ENCODE results near the gene CNTNAP5.

The CNTNAP5 gene

GRCh38 chr2:124713969-124714368, 688.9 kb downstream of the CNTNAP5 start:
- Histone ChIP-seq H3K36me3 (ENCODE audit: control insufficient read depth, low read depth, low read length) (no peaks in the 10 kb centered on the region), H3K9me3 (ENCODE audit: control insufficient read depth, low read depth, low read length) (no peaks in the 10 kb centered on the region), H3K4me3 (ENCODE audit: low read length) (no peak overlapping the region), H3K27me3 (ENCODE audit: control insufficient read depth, insufficient read depth, low read length) (no peaks in the 10 kb centered on the region), H3K4me1 (ENCODE audit: control insufficient read depth, low read depth, low read length) (no peaks in the 10 kb centered on the region), H3K9ac (ENCODE audit: low read length) (no peak overlapping the region), H3K27ac (ENCODE audit: low read length) (no peak overlapping the region)

- H3K4me1 ChIP-seq (ENCODE audit: control insufficient read depth, low read depth, low read length) = no peaks in the 10 kb centered on the region
- no peaks in the 10 kb centered on the region for H3K9me3 ChIP-seq (ENCODE audit: control insufficient read depth, low read depth, low read length)
- H3K36me3 ChIP-seq (ENCODE audit: control insufficient read depth, low read depth, low read length) = no peaks in the 10 kb centered on the region
- H3K27me3 ChIP-seq (ENCODE audit: control insufficient read depth, insufficient read depth, low read length) = no peaks in the 10 kb centered on the region
- H3K9ac ChIP-seq (ENCODE audit: low read length) = no peak overlapping the region
- no peak overlapping the region for H3K27ac ChIP-seq (ENCODE audit: low read length)
- no peak overlapping the region for H3K4me3 ChIP-seq (ENCODE audit: low read length)
Observed at GRCh38 chr2:124725187-124725586, 700.1 kb downstream of the CNTNAP5 start.

- Histone ChIP-seq H3K27ac (ENCODE audit: low read length) (no peak overlapping the region), H3K9me3 (ENCODE audit: control insufficient read depth, low read depth, low read length) (no peaks in the 10 kb centered on the region)
Observed at GRCh38 chr2:124740636-124741035, 715.5 kb downstream of the CNTNAP5 start.

GRCh38 chr2:124753842-124754241, 728.8 kb downstream of the CNTNAP5 start:
- Histone ChIP-seq H3K4me3 (ENCODE audit: low read length) (no peak overlapping the region), H3K36me3 (ENCODE audit: control insufficient read depth, low read depth, low read length) (no peaks in the 10 kb centered on the region), H3K27ac (ENCODE audit: low read length) (no peak overlapping the region), H3K27me3 (ENCODE audit: control insufficient read depth, insufficient read depth, low read length) (no peaks in the 10 kb centered on the region), H3K9me3 (ENCODE audit: control insufficient read depth, low read depth, low read length) (no peaks in the 10 kb centered on the region), H3K9ac (ENCODE audit: low read length) (no peak overlapping the region), H3K4me1 (ENCODE audit: control insufficient read depth, low read depth, low read length) (no peaks in the 10 kb centered on the region)

More at GRCh38 chr2:124740636-124741035, 715.5 kb downstream of the CNTNAP5 start:
- H3K9ac ChIP-seq (ENCODE audit: low read length) = no peak overlapping the region
- H3K27me3 ChIP-seq (ENCODE audit: control insufficient read depth, insufficient read depth, low read length) = no peaks in the 10 kb centered on the region
- H3K4me1 ChIP-seq (ENCODE audit: control insufficient read depth, low read depth, low read length) = no peaks in the 10 kb centered on the region
- no peaks in the 10 kb centered on the region for H3K36me3 ChIP-seq (ENCODE audit: control insufficient read depth, low read depth, low read length)
- no peak overlapping the region for H3K4me3 ChIP-seq (ENCODE audit: low read length)

GRCh38 chr2:124755386-124755785, 730.3 kb downstream of the CNTNAP5 start:
- no peak overlapping the region for H3K4me3 ChIP-seq (ENCODE audit: low read length)
- no peaks in the 10 kb centered on the region for H3K36me3 ChIP-seq (ENCODE audit: control insufficient read depth, low read depth, low read length)
- no peaks in the 10 kb centered on the region for H3K4me1 ChIP-seq (ENCODE audit: control insufficient read depth, low read depth, low read length)
- no peak overlapping the region for H3K27ac ChIP-seq (ENCODE audit: low read length)
- H3K9ac ChIP-seq (ENCODE audit: low read length) = no peak overlapping the region
- H3K27me3 ChIP-seq (ENCODE audit: control insufficient read depth, insufficient read depth, low read length) = no peaks in the 10 kb centered on the region
- H3K9me3 ChIP-seq (ENCODE audit: control insufficient read depth, low read depth, low read length) = no peaks in the 10 kb centered on the region

- Histone ChIP-seq H3K27me3 (ENCODE audit: control insufficient read depth, insufficient read depth, low read length) (no peaks in the 10 kb centered on the region), H3K36me3 (ENCODE audit: control insufficient read depth, low read depth, low read length) (no peaks in the 10 kb centered on the region), H3K9ac (ENCODE audit: low read length) (no peak overlapping the region), H3K4me3 (ENCODE audit: low read length) (no peak overlapping the region), H3K9me3 (ENCODE audit: control insufficient read depth, low read depth, low read length) (no peaks in the 10 kb centered on the region), H3K4me1 (ENCODE audit: control insufficient read depth, low read depth, low read length) (no peaks in the 10 kb centered on the region), H3K27ac (ENCODE audit: low read length) (no peak overlapping the region)
Observed at GRCh38 chr2:124756048-124756447, 731.0 kb downstream of the CNTNAP5 start.

- Histone ChIP-seq H3K27ac (ENCODE audit: low read length) (no peak overlapping the region), H3K9ac (ENCODE audit: low read length) (no peak overlapping the region), H3K27me3 (ENCODE audit: control insufficient read depth, insufficient read depth, low read length) (no peaks in the 10 kb centered on the region), H3K4me3 (ENCODE audit: low read length) (no peak overlapping the region), H3K9me3 (ENCODE audit: control insufficient read depth, low read depth, low read length) (no peaks in the 10 kb centered on the region), H3K36me3 (ENCODE audit: control insufficient read depth, low read depth, low read length) (no peaks in the 10 kb centered on the region), H3K4me1 (ENCODE audit: control insufficient read depth, low read depth, low read length) (no peaks in the 10 kb centered on the region)
Observed at GRCh38 chr2:124762388-124762787, 737.3 kb downstream of the CNTNAP5 start.

- H3K9me3 ChIP-seq (ENCODE audit: control insufficient read depth, low read depth, low read length) = no peaks in the 10 kb centered on the region
- H3K27me3 ChIP-seq (ENCODE audit: control insufficient read depth, insufficient read depth, low read length) = no peaks in the 10 kb centered on the region
- H3K4me3 ChIP-seq (ENCODE audit: low read length) = no peak overlapping the region
- no peak overlapping the region for H3K27ac ChIP-seq (ENCODE audit: low read length)
- H3K9ac ChIP-seq (ENCODE audit: low read length) = no peak overlapping the region
- H3K36me3 ChIP-seq (ENCODE audit: control insufficient read depth, low read depth, low read length) = no peaks in the 10 kb centered on the region
- no peaks in the 10 kb centered on the region for H3K4me1 ChIP-seq (ENCODE audit: control insufficient read depth, low read depth, low read length)
Observed at GRCh38 chr2:124763611-124764010, 738.5 kb downstream of the CNTNAP5 start.

GRCh38 chr2:124774781-124775180, 749.7 kb downstream of the CNTNAP5 start:
- Histone ChIP-seq H3K9me3 (ENCODE audit: control insufficient read depth, low read depth, low read length) (no peaks in the 10 kb centered on the region), H3K27me3 (ENCODE audit: control insufficient read depth, insufficient read depth, low read length) (no peaks in the 10 kb centered on the region), H3K36me3 (ENCODE audit: control insufficient read depth, low read depth, low read length) (no peaks in the 10 kb centered on the region), H3K9ac (ENCODE audit: low read length) (no peak overlapping the region), H3K27ac (ENCODE audit: low read length) (no peak overlapping the region), H3K4me1 (ENCODE audit: control insufficient read depth, low read depth, low read length) (no peaks in the 10 kb centered on the region), H3K4me3 (ENCODE audit: low read length) (no peak overlapping the region)

GRCh38 chr2:124776332-124776731, 751.2 kb downstream of the CNTNAP5 start:
- H3K9ac ChIP-seq (ENCODE audit: low read length) = no peak overlapping the region
- H3K27ac ChIP-seq (ENCODE audit: low read length) = no peak overlapping the region
- no peaks in the 10 kb centered on the region for H3K36me3 ChIP-seq (ENCODE audit: control insufficient read depth, low read depth, low read length)
- H3K4me3 ChIP-seq (ENCODE audit: low read length) = no peak overlapping the region
- H3K9me3 ChIP-seq (ENCODE audit: control insufficient read depth, low read depth, low read length) = no peaks in the 10 kb centered on the region
- H3K4me1 ChIP-seq (ENCODE audit: control insufficient read depth, low read depth, low read length) = no peaks in the 10 kb centered on the region
- no peaks in the 10 kb centered on the region for H3K27me3 ChIP-seq (ENCODE audit: control insufficient read depth, insufficient read depth, low read length)

- no peak overlapping the region for H3K4me3 ChIP-seq (ENCODE audit: low read length)
- H3K9me3 ChIP-seq (ENCODE audit: control insufficient read depth, low read depth, low read length) = no peaks in the 10 kb centered on the region
- no peak overlapping the region for H3K9ac ChIP-seq (ENCODE audit: low read length)
Observed at GRCh38 chr2:124778076-124778475, 753.0 kb downstream of the CNTNAP5 start.

GRCh38 chr2:124796647-124797046, 771.6 kb downstream of the CNTNAP5 start:
- Histone ChIP-seq H3K9me3 (ENCODE audit: control insufficient read depth, low read depth, low read length) (no peaks in the 10 kb centered on the region), H3K4me3 (ENCODE audit: low read length) (no peak overlapping the region), H3K36me3 (ENCODE audit: control insufficient read depth, low read depth, low read length) (no peaks in the 10 kb centered on the region), H3K9ac (ENCODE audit: low read length) (no peak overlapping the region), H3K27me3 (ENCODE audit: control insufficient read depth, insufficient read depth, low read length) (no peaks in the 10 kb centered on the region), H3K4me1 (ENCODE audit: control insufficient read depth, low read depth, low read length) (peaks cover 3% of the 10 kb centered on the region), H3K27ac (ENCODE audit: low read length) (no peak overlapping the region)

More at GRCh38 chr2:124778076-124778475, 753.0 kb downstream of the CNTNAP5 start:
- no peaks in the 10 kb centered on the region for H3K4me1 ChIP-seq (ENCODE audit: control insufficient read depth, low read depth, low read length)
- no peak overlapping the region for H3K27ac ChIP-seq (ENCODE audit: low read length)
- no peaks in the 10 kb centered on the region for H3K36me3 ChIP-seq (ENCODE audit: control insufficient read depth, low read depth, low read length)
- no peaks in the 10 kb centered on the region for H3K27me3 ChIP-seq (ENCODE audit: control insufficient read depth, insufficient read depth, low read length)
